Stimulated activated CD4-positive, alpha-beta T cell treated with anti-CD3 and anti-CD28 coated beads, Interleukin-4, amount 100 ng/mL, for 1 hour (primary cell): ENCODE data around the gene TRPC1.

Experiments used
- DNase-seq: peaks from one replicate; pipeline ENCODE4 v3.0.0-alpha.2; 2020

TRPC1 gene

DNA sequence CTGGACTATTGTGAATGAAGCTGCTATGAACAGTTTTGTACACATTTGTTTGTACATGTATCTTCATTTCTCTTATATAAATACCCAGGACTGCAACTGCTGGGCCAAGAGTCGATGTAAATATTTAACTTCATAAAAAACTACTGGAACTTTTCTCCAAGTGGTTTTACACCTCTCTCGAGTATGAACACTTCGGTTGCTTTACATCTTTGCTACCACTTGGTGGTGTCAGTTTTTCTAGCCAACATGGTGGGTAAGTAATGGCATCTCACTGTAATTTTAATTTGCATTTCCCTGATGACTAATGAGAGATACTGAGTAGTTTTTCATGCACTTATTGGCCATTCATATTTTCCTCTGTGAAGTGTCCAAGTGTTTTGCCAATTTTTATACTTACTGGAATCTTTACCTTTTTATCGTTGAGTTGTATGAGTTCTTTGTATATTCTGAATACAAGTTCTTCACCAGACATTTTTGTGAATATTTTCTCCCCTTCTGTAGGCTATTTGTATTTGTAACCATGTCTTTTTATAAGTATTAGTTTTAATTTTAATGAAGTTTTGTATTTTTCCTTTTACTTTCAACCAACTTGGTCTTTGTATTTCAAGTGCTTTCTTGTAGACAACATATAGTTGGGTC lies 120.6 kb downstream of the TRPC1 start:
- DNase-seq, result no peak

- DNase-seq, result no peak
These were observed 123.1 kb downstream of the TRPC1 start for GRCh38 chr3:142846779-142847577.

- no peak for DNase-seq
These were observed 125.3 kb downstream of the TRPC1 start for GRCh38 chr3:142849148-142849547.

GRCh38 chr3:142850395-142851023 lies 126.7 kb downstream of the TRPC1 start:
- no peak for DNase-seq

DNA sequence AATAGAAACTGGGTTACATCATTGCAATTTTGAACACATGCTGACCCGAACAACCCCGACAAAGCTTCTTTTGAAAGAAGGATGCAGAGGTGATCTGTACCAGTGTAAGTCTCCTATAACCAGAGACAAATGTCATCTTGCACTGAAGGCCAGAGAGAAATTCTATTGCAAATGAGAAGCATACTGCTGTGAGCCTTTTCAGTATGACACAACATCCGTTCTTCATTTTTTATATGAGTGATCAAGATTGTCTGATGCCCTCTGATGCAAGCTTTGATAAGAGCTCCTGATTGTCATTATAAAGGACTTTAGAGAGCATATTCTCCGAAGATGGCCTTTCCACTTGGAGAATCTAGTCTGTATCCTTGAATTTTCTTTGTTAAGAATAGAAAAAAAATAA lies 128.2 kb downstream of the TRPC1 start:
- no peak for DNase-seq

- DNase-seq, result no peak
These were observed 129.7 kb downstream of the TRPC1 start for GRCh38 chr3:142853270-142854168.

DNA sequence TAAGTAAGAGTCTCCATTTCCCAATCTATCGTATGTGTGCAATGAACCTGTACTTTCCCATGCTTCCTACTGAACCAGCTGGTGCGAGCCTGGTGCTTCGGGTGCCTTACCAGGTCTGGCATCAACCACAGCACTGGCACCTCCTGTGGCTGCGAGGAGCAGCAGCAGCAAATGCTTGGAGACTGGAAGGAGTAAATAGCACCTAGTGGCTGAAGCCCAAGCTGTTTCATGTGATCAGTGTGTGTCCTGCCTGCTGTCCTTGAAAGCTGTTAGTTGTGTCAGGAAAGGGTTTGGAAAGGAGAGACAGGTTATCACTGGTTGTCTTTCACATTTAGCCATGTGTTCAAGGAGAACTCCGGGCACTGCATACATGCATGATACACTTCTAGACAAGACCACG lies 133.2 kb downstream of the TRPC1 start:
- no peak for DNase-seq
